OCI-M2 (cell line): ENCODE data around the gene KREMEN1.
"Not testable (repeated sequence)": the region's sequence is repeated elsewhere in the genome, so short reads cannot be mapped to it uniquely, and the experiment has no call there.

Source experiments
- DNase-seq: peaks from one replicate; lab custom pipeline; 2025; ENCODE audit not compliant: unreplicated experiment; lab: John Stamatoyannopoulos, UW

The KREMEN1 gene

GRCh38 chr22:29078036-29078868 lies 5.4 kb downstream of the KREMEN1 start:
- no peak for DNase-seq

GRCh38 chr22:29078869-29079207 lies 6.0 kb downstream of the KREMEN1 start:
- DNase-seq = no peak

GRCh38 chr22:29079218-29079901 lies 6.5 kb downstream of the KREMEN1 start:
- no peak for DNase-seq

GRCh38 chr22:29080106-29080975 lies 7.5 kb downstream of the KREMEN1 start:
- DNase-seq = no peak

GRCh38 chr22:29081517-29082236 lies 8.8 kb downstream of the KREMEN1 start:
- DNase-seq = no peak

GRCh38 chr22:29082826-29083545 lies 10.2 kb downstream of the KREMEN1 start:
- no peak for DNase-seq

- DNase-seq = not testable (repeated sequence)
Measured at GRCh38 chr22:29083576-29083932, 10.7 kb downstream of the KREMEN1 start.

GRCh38 chr22:29083933-29084591 lies 11.2 kb downstream of the KREMEN1 start:
- DNase-seq = no peak

GRCh38 chr22:29087012-29087411 lies 14.2 kb downstream of the KREMEN1 start:
- no peak for DNase-seq

- DNase-seq = no peak
Measured at GRCh38 chr22:29088809-29089208, 16.0 kb downstream of the KREMEN1 start.

GRCh38 chr22:29089507-29089906 lies 16.7 kb downstream of the KREMEN1 start:
- no peak for DNase-seq

- no peak for DNase-seq
Measured at GRCh38 chr22:29090039-29090438, 17.2 kb downstream of the KREMEN1 start.

GRCh38 chr22:29092243-29092642 lies 19.4 kb downstream of the KREMEN1 start:
- no peak for DNase-seq

- no peak for DNase-seq
Measured at GRCh38 chr22:29093030-29093429, 20.2 kb downstream of the KREMEN1 start.

- no peak for DNase-seq
Measured at GRCh38 chr22:29093501-29094300, 20.9 kb downstream of the KREMEN1 start.

GRCh38 chr22:29095459-29095858 lies 22.6 kb downstream of the KREMEN1 start:
- no peak for DNase-seq

GRCh38 chr22:29096736-29097669 lies 24.2 kb downstream of the KREMEN1 start:
- DNase-seq = peak; percentile 75

GRCh38 chr22:29098296-29098695 lies 25.5 kb downstream of the KREMEN1 start:
- no peak for DNase-seq
